ENCODE results near the gene IL1RAP.

DNA sequence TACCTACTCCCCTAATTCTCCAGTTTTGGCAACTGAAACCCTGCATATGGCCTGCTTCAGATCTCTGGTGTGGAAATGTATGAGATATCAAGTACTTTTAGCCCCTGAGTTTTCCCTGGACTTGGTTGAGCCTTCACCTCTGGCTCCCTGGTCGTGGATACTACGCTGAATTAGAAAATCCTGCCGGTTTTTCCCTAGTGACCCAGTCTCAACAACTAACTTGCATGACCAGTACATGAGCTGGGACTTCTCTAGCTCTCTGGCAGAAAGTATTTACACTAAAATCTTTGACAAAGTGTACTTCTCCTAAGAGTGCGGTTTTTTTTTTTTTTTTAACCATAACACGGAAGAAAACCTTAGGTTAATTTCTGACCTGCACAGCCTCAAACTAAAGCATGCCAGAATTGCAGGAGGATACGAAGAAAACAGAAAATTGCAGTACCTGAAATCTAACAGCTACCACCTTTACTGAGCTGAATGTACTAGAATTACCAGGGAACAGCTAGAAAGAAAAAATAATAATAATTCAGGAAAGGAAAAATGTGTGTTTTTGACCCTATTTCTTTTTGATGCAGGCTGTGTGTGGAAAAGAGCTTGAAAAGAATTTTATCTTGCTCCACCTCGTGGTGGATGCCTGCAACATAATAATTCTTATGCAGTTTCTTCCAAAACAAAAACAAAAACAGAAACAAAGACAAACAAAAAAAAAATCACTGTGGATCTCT, 183.1 kb downstream of the IL1RAP start:
- TF ChIP-seq, protein P1, sequence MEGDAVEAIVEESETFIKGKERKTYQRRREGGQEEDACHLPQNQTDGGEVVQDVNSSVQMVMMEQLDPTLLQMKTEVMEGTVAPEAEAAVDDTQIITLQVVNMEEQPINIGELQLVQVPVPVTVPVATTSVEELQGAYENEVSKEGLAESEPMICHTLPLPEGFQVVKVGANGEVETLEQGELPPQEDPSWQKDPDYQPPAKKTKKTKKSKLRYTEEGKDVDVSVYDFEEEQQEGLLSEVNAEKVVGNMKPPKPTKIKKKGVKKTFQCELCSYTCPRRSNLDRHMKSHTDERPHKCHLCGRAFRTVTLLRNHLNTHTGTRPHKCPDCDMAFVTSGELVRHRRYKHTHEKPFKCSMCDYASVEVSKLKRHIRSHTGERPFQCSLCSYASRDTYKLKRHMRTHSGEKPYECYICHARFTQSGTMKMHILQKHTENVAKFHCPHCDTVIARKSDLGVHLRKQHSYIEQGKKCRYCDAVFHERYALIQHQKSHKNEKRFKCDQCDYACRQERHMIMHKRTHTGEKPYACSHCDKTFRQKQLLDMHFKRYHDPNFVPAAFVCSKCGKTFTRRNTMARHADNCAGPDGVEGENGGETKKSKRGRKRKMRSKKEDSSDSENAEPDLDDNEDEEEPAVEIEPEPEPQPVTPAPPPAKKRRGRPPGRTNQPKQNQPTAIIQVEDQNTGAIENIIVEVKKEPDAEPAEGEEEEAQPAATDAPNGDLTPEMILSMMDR (IDR thresholded peaks at IDR 0.05; ENCODE audit: extremely low read depth in 1 of 2, insufficient read depth in 1 of 2, low read depth in 1 of 2, low read length in 2 of 2) = peak; percentile 12 to 29
- TF ChIP-seq FOS (IDR thresholded peaks at IDR 0.05; ENCODE audit: borderline replicate concordance, insufficient read depth, low read length) = no peak

Data from endothelial cell of umbilical vein (primary cell).